CD14-positive monocyte (primary cell): ENCODE measurements around the gene PRRT4. TPM values are rescaled to one million over a fixed set of nuclear protein-coding genes. Genes with fewer than 3 reads are reported as not detected.
A peak's percentile ranks its signal among the peaks of the same experiment; 100 is the strongest.

Experiments used
- DNase-seq, 3 donors: peaks; one replicate each; pipeline ENCODE4 v3.0.0-alpha.2; 2011 to 2022
- H2AFZ ChIP-seq: 2 replicates; pipeline ENCODE4 v1.6.0; 2012; ENCODE audit warnings: mild to moderate bottlenecking, low read depth, low read length, inconsistent platforms; ENCODE audit not compliant: insufficient read depth, poor library complexity, severe bottlenecking
- H3K27ac ChIP-seq, 2 donors: 1 replicate in 1 of 2; 2 replicates in 1 of 2; pipeline ENCODE4 v1.5.1; 2012 to 2013; ENCODE audit warnings: low read length in 2 of 2, control low read depth in 1 of 2, inconsistent platforms in 1 of 2, low read depth in 1 of 2, mild to moderate bottlenecking in 1 of 2
- H3K27me3 ChIP-seq, 2 donors: one replicate each; pipeline versions ENCODE4 v1.6.0 to v1.6.1; 2011 to 2013; ENCODE audit warnings: low read length in 2 of 2; ENCODE audit not compliant: control insufficient read depth in 2 of 2, insufficient read depth in 2 of 2
- H3K36me3 ChIP-seq, 2 donors: replicated peaks in 1 of 2; 1 replicate in 1 of 2; 2 replicates in 1 of 2; pipeline versions ENCODE4 v1.5.1 to v1.6.1; 2012 to 2013; ENCODE audit warnings: low read length in 2 of 2, control low read depth in 1 of 2, inconsistent platforms in 1 of 2, mild to moderate bottlenecking in 1 of 2; ENCODE audit not compliant: insufficient read depth in 2 of 2, control insufficient read depth in 1 of 2
- H3K4me1 ChIP-seq, 2 donors: 1 replicate in 1 of 2; 2 replicates in 1 of 2; pipeline versions ENCODE4 v1.5.1 to v1.6.1; 2012 to 2013; ENCODE audit warnings: low read length in 2 of 2, control low read depth in 1 of 2, inconsistent platforms in 1 of 2, mild to moderate bottlenecking in 1 of 2, moderate library complexity in 1 of 2; ENCODE audit not compliant: insufficient read depth in 2 of 2, control insufficient read depth in 1 of 2
- H3K4me2 ChIP-seq: replicated peaks from 2 replicates; pipeline ENCODE3; 2012; ENCODE audit warnings: low read length, moderate library complexity, mild to moderate bottlenecking; ENCODE audit not compliant: poor library complexity, severe bottlenecking; ENCODE audit errors: extremely low read depth
- H3K4me3 ChIP-seq, 3 experiments: fragments of 200-600 bp in 1 of 3; sonication (generic) in 1 of 3; replicated peaks in 1 of 3; 1 replicate in 2 of 3; 2 replicates in 1 of 3; pipeline ENCODE4 v1.5.1; 2011 to 2013; ENCODE audit warnings: low read length in 3 of 3, mild to moderate bottlenecking in 3 of 3, control low read depth in 2 of 3, low read depth in 2 of 3, inconsistent platforms in 1 of 3, moderate library complexity in 1 of 3
- H3K79me2 ChIP-seq: 2 replicates; pipeline ENCODE4 v1.6.0; 2012; ENCODE audit warnings: mild to moderate bottlenecking, control low read depth, inconsistent platforms, low read length, moderate library complexity; ENCODE audit not compliant: insufficient read depth
- H3K9ac ChIP-seq: 2 replicates; pipeline ENCODE4 v1.6.0; 2017; ENCODE audit warnings: low read length, mild to moderate bottlenecking; ENCODE audit not compliant: insufficient read depth, poor library complexity, severe bottlenecking
- H3K9me3 ChIP-seq, 2 donors: replicated peaks in 1 of 2; 1 replicate in 1 of 2; 2 replicates in 1 of 2; pipeline versions ENCODE4 v1.5.1 to v1.6.1; 2012 to 2013; ENCODE audit warnings: low read length in 2 of 2, control low read depth in 1 of 2; ENCODE audit not compliant: control insufficient read depth in 1 of 2, insufficient read depth in 1 of 2
- H4K20me1 ChIP-seq: 2 replicates; pipeline ENCODE4 v1.6.0; 2012; ENCODE audit warnings: mild to moderate bottlenecking, low read length, control low read depth, moderate library complexity; ENCODE audit not compliant: insufficient read depth
- H3K27ac Mint-ChIP-seq, 7 donors: one replicate each; pipeline ENCODE4 v1.8.0; 2020; ENCODE audit warnings: mild to moderate bottlenecking in 7 of 7, mixed read lengths in 7 of 7, moderate library complexity in 6 of 7, inconsistent platforms in 2 of 7
- H3K27me3 Mint-ChIP-seq, 3 donors: one replicate each; pipeline ENCODE4 v1.8.0; 2021 to 2022; ENCODE audit warnings: low read depth in 3 of 3, mild to moderate bottlenecking in 3 of 3, mixed read lengths in 3 of 3, moderate library complexity in 3 of 3, inconsistent platforms in 1 of 3
- H3K36me3 Mint-ChIP-seq, 2 donors: one replicate each; pipeline ENCODE4 v1.8.0; 2020; ENCODE audit warnings: mixed read lengths in 2 of 2, inconsistent platforms in 1 of 2, mild to moderate bottlenecking in 1 of 2
- H3K4me1 Mint-ChIP-seq: one replicate; pipeline ENCODE4 v1.8.0; 2020; ENCODE audit warnings: mild to moderate bottlenecking, mixed read lengths
- H3K4me3 Mint-ChIP-seq, 2 donors: one replicate each; pipeline ENCODE4 v1.8.0; 2020; ENCODE audit warnings: mild to moderate bottlenecking in 2 of 2, mixed read lengths in 2 of 2, moderate library complexity in 1 of 2
- H3K9me3 Mint-ChIP-seq, 7 donors: one replicate each; pipeline ENCODE4 v1.8.0; 2020 to 2022; ENCODE audit warnings: mixed read lengths in 7 of 7, mild to moderate bottlenecking in 6 of 7, moderate library complexity in 6 of 7, inconsistent platforms in 2 of 7
- WGBS: methylation state at CpG from one replicate; pipeline ENCODE4 v1.1.5; 2013; ENCODE audit warnings: missing lambda C conversion rate; ENCODE audit not compliant: insufficient coverage; 5-methylcytosine and 5-hydroxymethylcytosine counted together
- intact Hi-C, 2 donors: fragments of 100-400 bp; cut with micrococcal nuclease; formaldehyde crosslinking; loops; one replicate each; pipeline versions ENCODE4 v1.15.0 to v1.15.1; 2023
- polyA plus RNA-seq, 3 donors: library from polyadenylated mRNA; depleted of rRNA in 1 of 3; unstranded in 2 of 3; stranded (reverse) in 1 of 3; fragments of 300-500 nt in 2 of 3; fragments of >200 nt in 1 of 3; fragmentation: Illumina TruSeq in 2 of 3; gene quantifications; 1 replicate in 2 of 3; 2 replicates in 1 of 3; pipeline ENCODE4 v1.2.3, GENCODE V29; 2012 to 2021
- TF ChIP-seq, protein P1 (sequence below): fragments of 200-600 bp; IDR thresholded peaks from one replicate; pipeline ENCODE4 v1.8.0; 2022; ENCODE audit warnings: antibody characterized with exemption, mild to moderate bottlenecking

The PRRT4 gene
- polyA plus RNA-seq, 3 donors = 1.1 TPM; not detected in 2

DNA sequence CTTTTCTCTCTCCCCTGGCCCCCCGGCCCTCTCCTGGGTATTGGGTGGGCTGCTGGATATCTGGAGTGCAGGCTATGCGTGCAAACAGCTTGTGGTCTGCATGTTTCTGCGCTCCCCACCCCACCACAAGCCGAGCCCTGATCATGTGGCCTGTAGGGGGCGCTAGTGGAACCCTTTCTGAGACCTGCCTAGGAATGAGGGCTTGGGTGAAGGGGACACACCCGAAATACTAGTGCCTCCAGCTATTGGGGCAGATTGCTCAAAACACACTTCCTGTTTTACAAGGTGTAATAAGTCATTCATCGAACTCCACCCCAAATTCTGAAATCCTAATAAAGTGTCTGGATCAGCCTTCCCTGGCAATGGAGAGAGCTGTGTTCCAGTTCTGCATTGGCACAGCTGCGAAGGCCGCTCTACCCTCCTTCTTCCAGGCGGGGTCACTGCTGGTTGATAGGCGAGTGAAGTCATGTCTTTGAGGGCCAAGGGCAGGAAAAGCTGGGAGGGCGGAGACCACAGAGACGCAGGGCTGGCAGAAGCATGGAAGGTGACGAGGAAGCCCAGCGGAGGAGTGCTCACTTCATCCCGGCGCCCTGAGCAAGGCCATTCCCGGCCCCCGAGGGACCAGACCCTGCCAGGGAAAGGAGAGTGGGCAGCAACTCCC, 19.8 kb upstream of the PRRT4 start:
- Mint-ChIP-seq H3K9me3 (peaks cover 0 to 1% (median 0%) of the 10 kb centered on the region in 7 donors), H3K4me1 (peaks cover 21% of the 10 kb centered on the region), H3K27me3 (peaks cover 0 to 5% (median 3%) of the 10 kb centered on the region in 3 donors), H3K27ac (peak overlapping the region in 2 of 7 donors; percentile 73 to 76), H3K4me3 (no peak overlapping the region), H3K36me3 (no peaks in the 10 kb centered on the region)
- Histone ChIP-seq H3K4me2 (no peak overlapping the region), H3K27ac (no peak overlapping the region), H3K36me3 (no peaks in the 10 kb centered on the region), H3K9ac (no peak overlapping the region), H3K4me3 (no peak overlapping the region), H3K9me3 (no peaks in the 10 kb centered on the region), H4K20me1 (no peaks in the 10 kb centered on the region), H3K79me2 (no peaks in the 10 kb centered on the region), H2AFZ (no peak overlapping the region), H3K4me1 (peaks cover 11 to 15% of the 10 kb centered on the region in 2 donors), H3K27me3 (no peaks in the 10 kb centered on the region)
- peak in 2 of 3 donors; percentile 40 to 42 for DNase-seq
- 58% methylated on average over 9 of the region's 19 CpGs for WGBS
- intact Hi-C loops = no loop called here
- TF ChIP-seq, protein P1, sequence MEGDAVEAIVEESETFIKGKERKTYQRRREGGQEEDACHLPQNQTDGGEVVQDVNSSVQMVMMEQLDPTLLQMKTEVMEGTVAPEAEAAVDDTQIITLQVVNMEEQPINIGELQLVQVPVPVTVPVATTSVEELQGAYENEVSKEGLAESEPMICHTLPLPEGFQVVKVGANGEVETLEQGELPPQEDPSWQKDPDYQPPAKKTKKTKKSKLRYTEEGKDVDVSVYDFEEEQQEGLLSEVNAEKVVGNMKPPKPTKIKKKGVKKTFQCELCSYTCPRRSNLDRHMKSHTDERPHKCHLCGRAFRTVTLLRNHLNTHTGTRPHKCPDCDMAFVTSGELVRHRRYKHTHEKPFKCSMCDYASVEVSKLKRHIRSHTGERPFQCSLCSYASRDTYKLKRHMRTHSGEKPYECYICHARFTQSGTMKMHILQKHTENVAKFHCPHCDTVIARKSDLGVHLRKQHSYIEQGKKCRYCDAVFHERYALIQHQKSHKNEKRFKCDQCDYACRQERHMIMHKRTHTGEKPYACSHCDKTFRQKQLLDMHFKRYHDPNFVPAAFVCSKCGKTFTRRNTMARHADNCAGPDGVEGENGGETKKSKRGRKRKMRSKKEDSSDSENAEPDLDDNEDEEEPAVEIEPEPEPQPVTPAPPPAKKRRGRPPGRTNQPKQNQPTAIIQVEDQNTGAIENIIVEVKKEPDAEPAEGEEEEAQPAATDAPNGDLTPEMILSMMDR = peak; percentile 62

DNA sequence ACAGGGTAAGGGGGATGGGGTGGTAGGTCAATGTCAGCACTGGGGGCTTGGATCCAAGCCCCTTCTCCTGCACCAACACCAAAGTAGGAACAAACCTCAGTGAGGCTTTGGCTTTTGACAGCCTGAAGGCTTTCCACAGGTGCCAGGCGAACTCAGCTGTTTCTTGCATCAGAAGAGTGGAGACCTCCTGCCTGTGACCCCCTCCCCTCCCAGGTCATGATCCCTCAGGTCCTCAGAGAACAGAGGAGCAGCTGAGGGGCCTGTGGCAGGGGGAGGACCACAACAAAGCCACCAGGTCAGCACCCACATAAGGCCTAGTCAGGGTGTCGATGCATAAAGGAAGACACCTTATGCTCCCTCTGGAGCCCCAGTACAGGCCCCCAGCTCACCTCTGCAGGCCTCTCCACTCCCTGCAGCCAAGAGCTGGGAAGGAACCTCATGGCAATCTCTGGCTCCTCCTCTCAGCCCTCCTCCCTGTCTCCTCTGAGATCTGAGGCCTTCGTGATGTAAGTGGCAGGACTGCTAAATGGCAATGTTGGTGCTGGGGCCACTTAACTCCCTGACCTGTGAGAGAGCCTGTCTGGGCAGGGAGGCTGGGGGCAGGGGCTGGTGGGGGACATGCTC, 19.1 kb upstream of the PRRT4 start:
- no peaks in the 10 kb centered on the region for H3K79me2 ChIP-seq
- Mint-ChIP-seq H3K36me3 (no peaks in the 10 kb centered on the region), H3K4me1 (peaks cover 17% of the 10 kb centered on the region), H3K9me3 (no peaks in the 10 kb centered on the region), H3K27me3 (peaks cover 0 to 5% (median 3%) of the 10 kb centered on the region in 3 donors), H3K27ac (no peak overlapping the region), H3K4me3 (no peak overlapping the region)
- H3K4me1 ChIP-seq = peaks cover 11 to 15% of the 10 kb centered on the region in 2 donors
- no peaks in the 10 kb centered on the region for H3K27me3 ChIP-seq
- H4K20me1 ChIP-seq = no peaks in the 10 kb centered on the region
- WGBS = 67% methylated on average over 1 of the region's 3 CpGs
- H3K4me3 ChIP-seq = no peak overlapping the region
- no peak overlapping the region for H3K9ac ChIP-seq
- H3K9me3 ChIP-seq = no peaks in the 10 kb centered on the region
- intact Hi-C loops = no loop called here
- TF ChIP-seq, protein P1 = no peak
- H3K27ac ChIP-seq = no peak overlapping the region
- H3K36me3 ChIP-seq = no peaks in the 10 kb centered on the region
- DNase-seq = no peak
- H3K4me2 ChIP-seq = no peak overlapping the region
- H2AFZ ChIP-seq = peak overlapping the region; percentile 41
